DLD1 (cell line): ENCODE measurements around the gene SRRM1.
"Not testable (repeated sequence)": the region's sequence is repeated elsewhere in the genome, so short reads cannot be mapped to it uniquely, and the experiment has no call there.

Experiments
- in situ Hi-C: cut with HindIII; loops from 2 replicates; pipeline ENCODE4 v1.10.0; 2017; ENCODE audit warnings: low sequenced_read_pairs

Gene SRRM1

GRCh38 chr1:24643363-24644099 lies 429 bp downstream of the SRRM1 start:
- in situ Hi-C loops: no loop called here

- in situ Hi-C loops: no loop called here
Observed at GRCh38 chr1:24644100-24644384, 940 bp downstream of the SRRM1 start.

- in situ Hi-C loops: no loop called here
Observed at GRCh38 chr1:24648919-24649318, 5.8 kb downstream of the SRRM1 start.

GRCh38 chr1:24652382-24652781 lies 9.3 kb downstream of the SRRM1 start:
- in situ Hi-C loops: loop anchor here (25.0 kb wide), 1 partner anchor 560 kb away; no protein-coding TSS in a partner anchor

GRCh38 chr1:24654010-24654409 lies 10.9 kb downstream of the SRRM1 start:
- in situ Hi-C loops: loop anchor here (25.0 kb wide), 1 partner anchor 558 kb away; no protein-coding TSS in a partner anchor

GRCh38 chr1:24656046-24656445 lies 12.9 kb downstream of the SRRM1 start:
- in situ Hi-C loops: loop anchor here (25.0 kb wide), 1 partner anchor 556 kb away; no protein-coding TSS in a partner anchor

GRCh38 chr1:24657781-24658180 lies 14.7 kb downstream of the SRRM1 start:
- in situ Hi-C loops: loop anchor here (25.0 kb wide), 1 partner anchor 555 kb away; no protein-coding TSS in a partner anchor

- in situ Hi-C loops: loop anchor here (25.0 kb wide), 1 partner anchor 553 kb away; no protein-coding TSS in a partner anchor
Observed at GRCh38 chr1:24659166-24659904, 16.2 kb downstream of the SRRM1 start.

GRCh38 chr1:24659993-24660665 lies 17.0 kb downstream of the SRRM1 start:
- in situ Hi-C loops: loop anchor here (25.0 kb wide), 1 partner anchor 552 kb away; no protein-coding TSS in a partner anchor

- in situ Hi-C loops: loop anchor here (25.0 kb wide), 1 partner anchor 548 kb away; no protein-coding TSS in a partner anchor
Observed at GRCh38 chr1:24664507-24665033, 21.5 kb downstream of the SRRM1 start.

GRCh38 chr1:24666794-24667193 lies 23.7 kb downstream of the SRRM1 start:
- in situ Hi-C loops: loop anchor here (25.0 kb wide), 1 partner anchor 546 kb away; no protein-coding TSS in a partner anchor

GRCh38 chr1:24671372-24671771 lies 28.3 kb downstream of the SRRM1 start:
- in situ Hi-C loops: loop anchor here (25.0 kb wide), 1 partner anchor 541 kb away; no protein-coding TSS in a partner anchor

GRCh38 chr1:24672686-24673085 lies 29.6 kb downstream of the SRRM1 start:
- in situ Hi-C loops: loop anchor here (25.0 kb wide), 1 partner anchor 540 kb away; no protein-coding TSS in a partner anchor

GRCh38 chr1:24673341-24673740 lies 30.2 kb downstream of the SRRM1 start:
- in situ Hi-C loops: loop anchor here (25.0 kb wide), 1 partner anchor 539 kb away; no protein-coding TSS in a partner anchor

GRCh38 chr1:24678421-24678820 lies 35.3 kb downstream of the SRRM1 start:
- in situ Hi-C loops: not testable (repeated sequence)

- in situ Hi-C loops: no loop called here
Observed at GRCh38 chr1:24679725-24680124, 36.6 kb downstream of the SRRM1 start.

GRCh38 chr1:24683713-24684162 lies 40.6 kb downstream of the SRRM1 start:
- in situ Hi-C loops: no loop called here

GRCh38 chr1:24688033-24688432 lies 44.9 kb downstream of the SRRM1 start:
- in situ Hi-C loops: no loop called here

GRCh38 chr1:24688621-24689195 lies 45.6 kb downstream of the SRRM1 start:
- in situ Hi-C loops: no loop called here

GRCh38 chr1:24691051-24691450 lies 47.9 kb downstream of the SRRM1 start:
- in situ Hi-C loops: no loop called here
